Epithelial cell of proximal tubule (primary cell): ENCODE measurements around the gene GPR78. TPM values are rescaled to one million over a fixed set of nuclear protein-coding genes. Genes with fewer than 3 reads are reported as not detected.
"Not testable (repeated sequence)": the region's sequence is repeated elsewhere in the genome, so short reads cannot be mapped to it uniquely, and the experiment has no call there.

Source experiments
- DNase-seq: peaks from one replicate; pipeline ENCODE4 v3.0.0-alpha.2; 2011; ENCODE audit warnings: low read depth
- H3K4me3 ChIP-seq: 2 replicates; pipeline ENCODE4 v1.5.1; 2011; ENCODE audit warnings: low read depth, mild to moderate bottlenecking, low read length
- CTCF ChIP-seq: conservative IDR thresholded peaks from 2 replicates; pipeline ENCODE4 v1.5.1; 2012; ENCODE audit warnings: low read depth, mild to moderate bottlenecking, low read length
- total RNA-seq: library from RNA; depleted of rRNA; stranded (reverse); fragments of >200 nt; gene quantifications from 2 replicates; pipeline ENCODE4 v1.2.3, GENCODE V29; 2015

The GPR78 gene
- total RNA-seq, 1 donor from 2014 or later, result not detected

DNA sequence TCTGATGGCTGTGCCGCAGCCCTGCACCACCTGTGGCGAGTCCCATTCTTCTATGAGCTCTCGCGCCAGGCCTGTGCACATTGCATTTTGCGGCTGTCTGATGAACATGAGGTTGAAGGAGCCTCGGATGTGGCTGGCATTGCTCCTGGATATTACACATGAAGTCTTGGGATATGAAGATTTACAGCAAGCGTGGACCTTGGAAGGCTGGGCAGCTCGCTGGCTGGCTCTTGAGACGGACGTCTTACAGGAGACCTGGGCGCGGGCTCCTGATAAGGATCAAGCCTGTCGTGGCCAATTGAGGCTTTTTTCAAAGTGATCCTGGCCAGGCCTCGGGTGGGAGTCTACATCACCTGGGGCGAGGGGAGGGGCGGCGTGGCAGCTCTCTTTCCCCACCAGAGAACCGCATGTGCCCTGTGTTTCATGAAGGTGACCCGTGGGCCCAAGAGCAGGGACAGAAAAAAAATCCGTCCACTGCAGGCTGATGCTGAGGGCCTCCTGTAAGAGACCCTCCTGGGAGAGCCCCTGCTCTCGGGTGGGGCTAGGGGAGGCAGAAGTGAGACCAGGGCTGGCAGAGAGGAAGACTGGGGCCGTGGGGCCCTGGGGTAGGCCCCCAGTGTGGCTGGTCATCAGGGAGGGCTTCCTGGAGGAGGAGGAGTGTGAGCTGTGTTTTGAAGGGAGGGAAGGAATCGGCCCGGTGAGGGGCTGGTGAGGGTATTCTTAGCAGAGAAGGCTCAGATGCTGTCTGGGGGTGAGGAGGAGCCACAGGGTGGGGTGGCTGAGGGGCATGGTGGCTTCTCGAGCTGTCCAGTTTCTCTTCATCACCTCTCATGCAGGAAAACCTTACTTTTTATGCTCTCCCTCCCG is 36.0 kb downstream of the GPR78 start:
- no peak for TF ChIP-seq CTCF
- DNase-seq, result no peak
- H3K4me3 ChIP-seq, result no peak overlapping the region

- no peak for DNase-seq
- no peak for TF ChIP-seq CTCF
These were observed 36.6 kb downstream of the GPR78 start for GRCh38 chr4:8616831-8617230.

GRCh38 chr4:8617486-8618040 is 37.4 kb downstream of the GPR78 start:
- DNase-seq, result no peak
- no peak overlapping the region for H3K4me3 ChIP-seq
- no peak for TF ChIP-seq CTCF

More at GRCh38 chr4:8616831-8617230, 36.6 kb downstream of the GPR78 start:
- H3K4me3 ChIP-seq, result no peak overlapping the region

DNA sequence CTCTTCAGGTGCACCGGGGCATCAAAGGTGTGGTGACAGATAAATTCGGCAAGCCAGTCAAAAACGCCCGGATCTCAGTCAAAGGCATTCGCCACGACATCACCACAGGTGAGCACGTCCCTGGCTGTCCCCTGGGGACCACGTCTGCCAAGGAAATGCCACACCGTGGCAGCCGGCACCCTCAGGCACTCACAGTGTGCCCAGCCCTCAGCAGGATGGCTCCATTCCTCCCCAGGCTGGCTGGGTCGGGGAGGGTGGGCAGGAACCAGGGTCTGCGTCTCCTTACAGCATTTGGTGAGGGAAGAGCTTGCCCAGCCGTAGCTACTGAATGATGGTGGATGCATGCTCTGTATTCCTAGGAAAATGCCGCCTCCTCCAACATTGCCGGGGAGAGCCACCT is 38.2 kb downstream of the GPR78 start:
- TF ChIP-seq CTCF, result no peak
- no peak overlapping the region for H3K4me3 ChIP-seq
- DNase-seq, result no peak

DNA sequence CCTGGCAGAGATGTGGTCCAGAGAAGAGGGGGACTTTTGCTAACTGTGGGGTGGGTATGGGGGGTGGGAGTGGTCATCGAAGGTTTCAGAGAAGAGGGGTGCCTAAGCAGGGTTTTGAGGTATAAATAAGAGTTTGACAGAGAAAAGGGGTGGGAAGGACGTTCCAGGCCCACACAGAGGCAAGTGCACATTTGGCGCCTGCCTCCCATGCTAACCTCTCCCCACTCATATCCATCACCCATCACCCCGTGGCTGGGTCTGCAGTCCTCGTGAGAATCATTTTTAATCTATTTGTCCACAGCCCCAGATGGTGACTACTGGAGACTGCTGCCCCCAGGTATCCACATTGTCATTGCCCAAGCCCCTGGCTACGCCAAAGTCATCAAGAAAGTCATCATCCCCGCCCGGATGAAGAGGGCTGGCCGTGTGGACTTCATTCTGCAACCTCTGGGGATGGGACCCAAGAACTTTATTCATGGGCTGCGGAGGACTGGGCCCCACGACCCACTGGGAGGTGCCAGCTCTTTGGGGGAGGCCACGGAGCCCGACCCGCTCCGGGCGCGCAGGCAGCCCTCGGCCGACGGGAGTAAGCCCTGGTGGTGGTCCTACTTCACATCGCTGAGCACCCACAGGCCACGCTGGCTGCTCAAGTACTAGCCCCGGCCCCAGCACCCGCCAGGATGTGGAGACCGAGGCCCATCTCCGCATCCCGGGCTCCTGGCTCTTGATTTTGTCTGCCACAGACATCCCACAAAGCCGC is 38.9 kb downstream of the GPR78 start:
- TF ChIP-seq CTCF, result no peak
- no peak overlapping the region for H3K4me3 ChIP-seq
- DNase-seq, result no peak

DNA sequence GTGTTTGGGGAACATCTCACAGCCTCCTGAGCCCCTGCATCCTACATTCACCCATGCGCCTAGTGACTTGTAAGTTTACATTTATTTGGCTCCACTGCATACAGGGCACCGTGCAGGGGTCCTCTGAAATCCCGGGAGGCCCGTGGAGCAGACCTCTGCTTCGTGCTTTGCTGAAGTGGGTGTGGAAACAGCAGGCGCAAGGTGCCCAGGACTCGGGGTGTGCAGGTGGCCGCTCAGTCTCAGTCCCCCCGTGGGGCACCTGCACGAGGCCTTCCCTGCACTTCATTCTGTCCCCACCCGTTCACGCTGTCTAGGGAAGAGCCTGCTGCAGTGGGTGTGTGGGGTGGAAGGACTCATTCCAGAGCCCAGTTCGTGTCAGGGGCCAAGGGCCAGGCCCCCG is 40.9 kb downstream of the GPR78 start:
- not testable (repeated sequence) for H3K4me3 ChIP-seq, DNase-seq

DNA sequence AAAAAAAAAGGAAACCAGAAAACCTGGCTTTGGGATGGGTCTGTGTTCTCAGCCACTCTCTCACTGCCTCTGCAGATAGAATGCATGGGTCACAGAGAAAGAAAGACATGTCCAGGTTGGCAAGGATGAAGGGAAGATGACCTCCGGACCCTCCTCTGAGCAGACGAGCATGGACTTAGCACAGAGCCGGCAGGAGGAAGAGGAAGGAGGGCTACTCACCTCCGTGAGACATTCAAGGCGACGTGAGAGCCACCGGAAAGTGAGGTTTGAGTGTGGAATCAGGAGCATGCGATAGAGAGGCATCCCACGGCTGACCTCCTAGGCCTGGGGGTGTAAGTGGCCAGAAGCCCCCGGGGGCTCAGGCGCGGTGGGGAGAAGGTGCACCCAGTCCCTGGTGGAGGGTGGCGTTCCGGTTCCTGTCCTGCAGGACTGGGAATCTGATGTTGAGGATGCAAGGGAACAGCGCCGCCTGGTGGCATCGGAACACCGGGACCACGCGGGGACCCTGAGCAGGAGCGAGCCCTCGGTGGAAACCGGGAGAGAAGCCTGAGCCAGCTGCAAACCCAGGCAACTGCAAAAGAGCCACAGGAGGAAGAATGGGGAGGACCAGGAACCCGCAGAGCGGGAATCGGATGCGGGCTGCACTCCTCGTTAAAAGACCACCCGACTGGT is 44.5 kb downstream of the GPR78 start:
- DNase-seq, H3K4me3 ChIP-seq: not testable (repeated sequence)

DNA sequence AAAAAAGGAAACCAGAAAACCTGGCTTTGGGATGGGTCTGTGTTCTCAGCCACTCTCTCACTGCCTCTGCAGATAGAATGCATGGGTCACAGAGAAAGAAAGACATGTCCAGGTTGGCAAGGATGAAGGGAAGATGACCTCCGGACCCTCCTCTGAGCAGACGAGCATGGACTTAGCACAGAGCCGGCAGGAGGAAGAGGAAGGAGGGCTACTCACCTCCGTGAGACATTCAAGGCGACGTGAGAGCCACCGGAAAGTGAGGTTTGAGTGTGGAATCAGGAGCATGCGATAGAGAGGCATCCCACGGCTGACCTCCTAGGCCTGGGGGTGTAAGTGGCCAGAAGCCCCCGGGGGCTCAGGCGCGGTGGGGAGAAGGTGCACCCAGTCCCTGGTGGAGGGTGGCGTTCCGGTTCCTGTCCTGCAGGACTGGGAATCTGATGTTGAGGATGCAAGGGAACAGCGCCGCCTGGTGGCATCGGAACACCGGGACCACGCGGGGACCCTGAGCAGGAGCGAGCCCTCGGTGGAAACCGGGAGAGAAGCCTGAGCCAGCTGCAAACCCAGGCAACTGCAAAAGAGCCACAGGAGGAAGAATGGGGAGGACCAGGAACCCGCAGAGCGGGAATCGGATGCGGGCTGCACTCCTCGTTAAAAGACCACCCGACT is 50.2 kb downstream of the GPR78 start:
- not testable (repeated sequence) for H3K4me3 ChIP-seq

GRCh38 chr4:8631896-8632295 is 51.7 kb downstream of the GPR78 start:
- not testable (repeated sequence) for DNase-seq, H3K4me3 ChIP-seq

More for the DNA sequence above, 50.2 kb downstream of the GPR78 start:
- DNase-seq, result not testable (repeated sequence)

- DNase-seq, H3K4me3 ChIP-seq: not testable (repeated sequence)
These were observed 54.6 kb downstream of the GPR78 start for GRCh38 chr4:8634773-8635172.

DNA sequence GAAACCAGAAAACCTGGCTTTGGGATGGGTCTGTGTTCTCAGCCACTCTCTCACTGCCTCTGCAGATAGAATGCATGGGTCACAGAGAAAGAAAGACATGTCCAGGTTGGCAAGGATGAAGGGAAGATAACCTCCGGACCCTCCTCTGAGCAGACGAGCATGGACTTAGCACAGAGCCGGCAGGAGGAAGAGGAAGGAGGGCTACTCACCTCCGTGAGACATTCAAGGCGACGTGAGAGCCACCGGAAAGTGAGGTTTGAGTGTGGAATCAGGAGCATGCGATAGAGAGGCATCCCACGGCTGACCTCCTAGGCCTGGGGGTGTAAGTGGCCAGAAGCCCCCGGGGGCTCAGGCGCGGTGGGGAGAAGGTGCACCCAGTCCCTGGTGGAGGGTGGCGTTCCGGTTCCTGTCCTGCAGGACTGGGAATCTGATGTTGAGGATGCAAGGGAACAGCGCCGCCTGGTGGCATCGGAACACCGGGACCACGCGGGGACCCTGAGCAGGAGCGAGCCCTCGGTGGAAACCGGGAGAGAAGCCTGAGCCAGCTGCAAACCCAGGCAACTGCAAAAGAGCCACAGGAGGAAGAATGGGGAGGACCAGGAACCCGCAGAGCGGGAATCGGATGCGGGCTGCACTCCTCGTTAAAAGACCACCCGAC is 55.8 kb downstream of the GPR78 start:
- DNase-seq, H3K4me3 ChIP-seq: not testable (repeated sequence)
